Tibial nerve (tissue), 4 donors: ENCODE data around the gene S1PR3. TPM values are rescaled to one million over a fixed set of nuclear protein-coding genes. Genes with fewer than 3 reads are reported as not detected.

Experiments used
- DNase-seq, 2 donors: peaks; one replicate each; pipeline ENCODE4 v3.0.0-alpha.2; 2019; ENCODE audit warnings: low spot score in 2 of 2
- H3K27ac ChIP-seq, 4 donors: fragments of 200-600 bp; sonication (generic) in 3 of 4; one replicate each; pipeline ENCODE4 v1.5.1; 2017 to 2019; ENCODE audit warnings: mild to moderate bottlenecking in 1 of 4
- H3K27me3 ChIP-seq, 2 donors: fragments of 200-600 bp; sonication (generic) in 1 of 2; one replicate each; pipeline versions ENCODE4 v1.5.1 to v1.6.0; 2017 to 2019
- H3K36me3 ChIP-seq, 3 donors: fragments of 200-600 bp; sonication (generic); one replicate each; pipeline ENCODE4 v1.5.1; 2018 to 2019
- H3K4me1 ChIP-seq, 4 donors: fragments of 200-600 bp; sonication (generic) in 3 of 4; one replicate each; pipeline ENCODE4 v1.5.1; 2017 to 2019
- H3K4me3 ChIP-seq, 4 donors: fragments of 200-600 bp; sonication (generic) in 3 of 4; one replicate each; pipeline ENCODE4 v1.5.1; 2017 to 2019; ENCODE audit warnings: mild to moderate bottlenecking in 1 of 4, moderate library complexity in 1 of 4
- H3K9me3 ChIP-seq, 4 donors: fragments of 200-600 bp; sonication (generic) in 3 of 4; one replicate each; pipeline ENCODE4 v1.5.1; 2017 to 2019
- CTCF ChIP-seq, 5 experiments: fragments of 200-600 bp in 3 of 5; fragments of 450-650 bp in 2 of 5; sonication (generic) in 3 of 5; IDR thresholded peaks; one replicate each; pipeline ENCODE4 v1.5.1; 2016 to 2019; ENCODE audit warnings: antibody characterized with exemption in 5 of 5, mild to moderate bottlenecking in 3 of 5, moderate library complexity in 2 of 5
- EP300 ChIP-seq, 2 donors: sonication (generic); formaldehyde crosslinking; IDR thresholded peaks; one replicate each; pipeline ENCODE4 v1.6.1; 2017; ENCODE audit warnings: antibody characterized with exemption in 2 of 2, mild to moderate bottlenecking in 1 of 2
- POLR2A ChIP-seq, 2 donors: fragments of 450-650 bp; IDR thresholded peaks; one replicate each; pipeline ENCODE4 v1.6.1; 2017; ENCODE audit warnings: antibody characterized with exemption in 2 of 2, mild to moderate bottlenecking in 2 of 2, moderate library complexity in 2 of 2
- WGBS, 2 donors: methylation state at CpG; one replicate each; pipeline ENCODE4 v1.1.5; 2018; 5-methylcytosine and 5-hydroxymethylcytosine counted together
- total RNA-seq, 4 donors: library from RNA; depleted of rRNA; stranded (reverse); fragments of >200 nt; gene quantifications; one replicate each; pipeline ENCODE4 v1.1.0, GENCODE V29; 2016

Gene S1PR3
- total RNA-seq, 4 donors from 2014 or later: 13.0 to 25.8 (median 14.5) TPM

- H3K9me3 ChIP-seq: no peaks in the 10 kb centered on the region
- H3K27ac ChIP-seq: no peak overlapping the region
- H3K27me3 ChIP-seq: no peaks in the 10 kb centered on the region
- TF ChIP-seq POLR2A (IDR thresholded peaks at IDR 0.05) (no peak), EP300 (IDR thresholded peaks at IDR 0.05) (peak in 1 of 2 donors; percentile 17)
- WGBS, 2 donors: 79 to 89% methylated on average over 3 of the region's 3 CpGs
- no peak overlapping the region for H3K4me3 ChIP-seq
- peaks cover 0 to 16% (median 4%) of the 10 kb centered on the region in 4 donors for H3K4me1 ChIP-seq
- no peaks in the 10 kb centered on the region for H3K36me3 ChIP-seq
- no peak for DNase-seq
Measured at GRCh38 chr9:89036891-89037290, 45.6 kb downstream of the S1PR3 start.

- no peaks in the 10 kb centered on the region for H3K9me3 ChIP-seq
- DNase-seq: no peak
- TF ChIP-seq POLR2A (IDR thresholded peaks at IDR 0.05) (no peak), EP300 (IDR thresholded peaks at IDR 0.05) (no peak), CTCF (IDR thresholded peaks at IDR 0.05) (no peak)
- no peak overlapping the region for H3K4me3 ChIP-seq
- WGBS, 2 donors: 62% methylated on average over 4 of the region's 4 CpGs
- peak overlapping the region in 2 of 4 donors; percentile 8 to 38 for H3K27ac ChIP-seq
- H3K27me3 ChIP-seq: no peaks in the 10 kb centered on the region
- no peaks in the 10 kb centered on the region for H3K36me3 ChIP-seq
- peaks cover 0 to 16% (median 4%) of the 10 kb centered on the region in 4 donors for H3K4me1 ChIP-seq
Measured at GRCh38 chr9:89037346-89037745, 46.1 kb downstream of the S1PR3 start.

GRCh38 chr9:89037891-89038290 lies 46.6 kb downstream of the S1PR3 start:
- Histone ChIP-seq H3K4me1 (peaks cover 0 to 16% (median 4%) of the 10 kb centered on the region in 4 donors), H3K4me3 (no peak overlapping the region), H3K36me3 (no peaks in the 10 kb centered on the region), H3K9me3 (no peaks in the 10 kb centered on the region), H3K27ac (peak overlapping the region in 3 of 4 donors; percentile 8 to 38 (median 9)), H3K27me3 (no peaks in the 10 kb centered on the region)
- WGBS, 2 donors: 87 to 97% methylated on average over 9 of the region's 9 CpGs
- no peak for DNase-seq
- TF ChIP-seq POLR2A (IDR thresholded peaks at IDR 0.05) (no peak), CTCF (IDR thresholded peaks at IDR 0.05) (no peak), EP300 (IDR thresholded peaks at IDR 0.05) (no peak)

GRCh38 chr9:89038382-89039103 lies 47.3 kb downstream of the S1PR3 start:
- H3K27me3 ChIP-seq: no peaks in the 10 kb centered on the region
- 42 to 54% methylated on average over 5 of the region's 5 CpGs for WGBS, 2 donors
- peak in 1 of 2 donors; percentile 70 for DNase-seq
- peak overlapping the region in 2 of 4 donors; percentile 64 to 68 for H3K27ac ChIP-seq
- H3K4me1 ChIP-seq: peaks cover 0 to 16% (median 4%) of the 10 kb centered on the region in 4 donors
- peak in 1 of 2 donors; percentile 88 for TF ChIP-seq EP300 (IDR thresholded peaks at IDR 0.05)
- TF ChIP-seq POLR2A (IDR thresholded peaks at IDR 0.05): no peak
- no peak for TF ChIP-seq CTCF (IDR thresholded peaks at IDR 0.05)
- H3K36me3 ChIP-seq: no peaks in the 10 kb centered on the region
- H3K4me3 ChIP-seq: no peak overlapping the region
- no peaks in the 10 kb centered on the region for H3K9me3 ChIP-seq

GRCh38 chr9:89039104-89039465 lies 47.8 kb downstream of the S1PR3 start:
- Histone ChIP-seq H3K4me3 (no peak overlapping the region), H3K9me3 (no peaks in the 10 kb centered on the region), H3K27me3 (no peaks in the 10 kb centered on the region), H3K36me3 (no peaks in the 10 kb centered on the region), H3K4me1 (peaks cover 0 to 16% (median 4%) of the 10 kb centered on the region in 4 donors), H3K27ac (peak overlapping the region in 2 of 4 donors; percentile 64 to 68)
- TF ChIP-seq EP300 (IDR thresholded peaks at IDR 0.05) (no peak), POLR2A (IDR thresholded peaks at IDR 0.05) (no peak), CTCF (IDR thresholded peaks at IDR 0.05) (no peak)
- no peak for DNase-seq
- 93 to 94% methylated on average over 4 of the region's 4 CpGs for WGBS, 2 donors
